Kidney epithelial cell (primary cell): ENCODE results near the gene WEE2. TPM values are rescaled to one million over a fixed set of nuclear protein-coding genes. Genes with fewer than 3 reads are reported as not detected.

Experiments
- DNase-seq: peaks from one replicate; pipeline ENCODE4 v3.0.0-alpha.2; 2010; ENCODE audit warnings: low read depth
- H3K27me3 ChIP-seq: 2 replicates; pipeline ENCODE4 v1.6.0; 2011; ENCODE audit warnings: low read length; ENCODE audit not compliant: control insufficient read depth, insufficient read depth
- H3K36me3 ChIP-seq: 2 replicates; pipeline ENCODE4 v1.5.1; 2011; ENCODE audit warnings: low read length; ENCODE audit not compliant: control insufficient read depth, insufficient read depth
- H3K4me3 ChIP-seq: 2 replicates; pipeline ENCODE4 v1.5.1; 2011; ENCODE audit warnings: low read depth, mild to moderate bottlenecking, control low read depth, low read length
- total RNA-seq: library from RNA; depleted of rRNA; stranded (reverse); fragments of >200 nt; gene quantifications from 2 replicates; pipeline ENCODE4 v1.2.3, GENCODE V29; 2015
- TF ChIP-seq, protein P1 (sequence below): IDR thresholded peaks from 2 replicates; pipeline ENCODE4 v1.5.1; 2011; ENCODE audit warnings: mild to moderate bottlenecking, moderate library complexity, low read length, control low read depth, inconsistent platforms; ENCODE audit not compliant: insufficient read depth, poor library complexity, severe bottlenecking

WEE2 gene
- total RNA-seq, 1 donor from 2014 or later = not detected

GRCh38 chr7:141709749-141710148, 1.6 kb downstream of the WEE2 start:
- no peak for DNase-seq
- Histone ChIP-seq H3K27me3 (no peaks in the 10 kb centered on the region), H3K4me3 (no peak overlapping the region), H3K36me3 (no peaks in the 10 kb centered on the region)
- TF ChIP-seq, protein P1, sequence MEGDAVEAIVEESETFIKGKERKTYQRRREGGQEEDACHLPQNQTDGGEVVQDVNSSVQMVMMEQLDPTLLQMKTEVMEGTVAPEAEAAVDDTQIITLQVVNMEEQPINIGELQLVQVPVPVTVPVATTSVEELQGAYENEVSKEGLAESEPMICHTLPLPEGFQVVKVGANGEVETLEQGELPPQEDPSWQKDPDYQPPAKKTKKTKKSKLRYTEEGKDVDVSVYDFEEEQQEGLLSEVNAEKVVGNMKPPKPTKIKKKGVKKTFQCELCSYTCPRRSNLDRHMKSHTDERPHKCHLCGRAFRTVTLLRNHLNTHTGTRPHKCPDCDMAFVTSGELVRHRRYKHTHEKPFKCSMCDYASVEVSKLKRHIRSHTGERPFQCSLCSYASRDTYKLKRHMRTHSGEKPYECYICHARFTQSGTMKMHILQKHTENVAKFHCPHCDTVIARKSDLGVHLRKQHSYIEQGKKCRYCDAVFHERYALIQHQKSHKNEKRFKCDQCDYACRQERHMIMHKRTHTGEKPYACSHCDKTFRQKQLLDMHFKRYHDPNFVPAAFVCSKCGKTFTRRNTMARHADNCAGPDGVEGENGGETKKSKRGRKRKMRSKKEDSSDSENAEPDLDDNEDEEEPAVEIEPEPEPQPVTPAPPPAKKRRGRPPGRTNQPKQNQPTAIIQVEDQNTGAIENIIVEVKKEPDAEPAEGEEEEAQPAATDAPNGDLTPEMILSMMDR = no peak

DNA sequence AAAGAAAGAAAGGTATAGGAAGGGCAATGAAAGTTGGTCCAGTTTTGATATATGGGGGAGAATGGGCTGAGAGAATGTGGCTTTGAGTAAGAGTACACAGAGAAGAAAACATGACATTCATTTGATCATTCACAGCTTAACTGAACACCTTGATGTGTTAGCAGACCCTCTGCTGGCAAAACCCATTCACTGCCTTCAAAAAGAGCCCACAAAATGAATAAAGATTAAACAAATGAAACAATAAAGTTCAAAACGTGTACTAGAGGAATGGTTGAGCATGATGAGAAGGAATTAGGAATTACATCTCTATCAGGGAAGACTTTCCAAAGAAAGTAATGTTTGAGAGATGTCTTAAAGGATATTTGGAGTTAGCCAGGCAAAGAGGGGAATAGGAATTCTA, 2.1 kb downstream of the WEE2 start:
- H3K4me3 ChIP-seq = no peak overlapping the region
- DNase-seq = no peak
- TF ChIP-seq, protein P1 = no peak
- no peaks in the 10 kb centered on the region for H3K36me3 ChIP-seq
- H3K27me3 ChIP-seq = no peaks in the 10 kb centered on the region

DNA sequence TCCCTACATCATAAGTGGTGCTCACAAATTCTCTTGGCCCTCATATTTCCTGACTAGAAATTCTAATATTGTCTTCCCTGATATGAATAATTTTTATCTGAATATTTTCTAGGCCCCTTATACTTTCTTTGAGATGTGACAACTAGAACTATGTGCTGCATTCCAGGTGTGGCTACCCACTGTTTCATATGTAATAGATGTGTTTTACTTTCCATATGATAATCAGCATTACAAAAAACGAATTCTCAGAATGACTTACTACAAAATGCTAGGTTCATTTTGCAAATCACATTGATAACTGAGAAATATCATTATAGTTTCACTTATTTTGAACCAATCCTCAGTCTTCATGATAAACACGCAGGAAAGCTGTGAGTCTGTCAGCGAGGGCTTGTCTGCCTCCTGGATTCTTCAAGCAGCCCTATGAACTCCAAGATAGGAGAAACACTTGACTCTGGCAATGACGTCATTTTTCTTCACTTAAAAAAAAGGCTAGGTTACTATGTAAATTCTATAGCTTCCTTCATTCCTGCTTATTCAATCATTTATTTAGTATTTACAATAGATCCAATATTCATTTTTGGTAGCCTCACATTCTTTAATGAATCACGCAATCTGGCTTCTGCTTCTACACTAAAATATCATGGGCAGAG, 4.6 kb downstream of the WEE2 start:
- Histone ChIP-seq H3K4me3 (no peak overlapping the region), H3K36me3 (no peaks in the 10 kb centered on the region), H3K27me3 (no peaks in the 10 kb centered on the region)
- TF ChIP-seq, protein P1 = no peak
- no peak for DNase-seq

GRCh38 chr7:141713890-141714289, 5.7 kb downstream of the WEE2 start:
- Histone ChIP-seq H3K4me3 (no peak overlapping the region), H3K27me3 (no peaks in the 10 kb centered on the region), H3K36me3 (no peaks in the 10 kb centered on the region)
- TF ChIP-seq, protein P1 = no peak
- DNase-seq = no peak

DNA sequence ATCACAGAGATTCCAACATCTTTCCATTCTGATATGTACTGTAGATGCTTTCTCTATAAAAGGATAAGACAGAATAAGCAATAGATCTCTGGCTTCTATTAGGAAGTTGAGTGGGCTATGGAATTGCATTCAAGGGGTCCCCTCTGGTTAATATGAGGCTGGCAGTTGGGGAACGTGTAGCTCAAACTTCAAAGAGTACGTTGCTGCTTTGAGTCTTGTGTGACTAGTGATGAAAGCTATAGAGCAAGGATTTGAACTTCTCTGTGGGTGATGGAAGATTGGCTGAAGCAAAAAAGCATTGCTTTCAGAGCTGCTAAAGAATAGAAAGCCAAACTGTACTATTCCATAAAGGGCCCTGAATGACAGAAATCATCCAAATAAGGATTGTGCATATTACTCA, 6.4 kb downstream of the WEE2 start:
- no peaks in the 10 kb centered on the region for H3K36me3 ChIP-seq
- no peak overlapping the region for H3K4me3 ChIP-seq
- TF ChIP-seq, protein P1 = no peak
- DNase-seq = no peak
- H3K27me3 ChIP-seq = no peaks in the 10 kb centered on the region

GRCh38 chr7:141715018-141715417, 6.9 kb downstream of the WEE2 start:
- Histone ChIP-seq H3K4me3 (no peak overlapping the region), H3K27me3 (no peaks in the 10 kb centered on the region), H3K36me3 (no peaks in the 10 kb centered on the region)
- TF ChIP-seq, protein P1 = no peak
- DNase-seq = no peak
